Body of pancreas (tissue), 4 donors: Measurements from ENCODE around the gene ILDR1.

ENCODE experiments used
- POLR2A ChIP-seq, 3 donors: fragments of 450-650 bp; IDR thresholded peaks; one replicate each; pipeline ENCODE4 v1.6.1; 2016; ENCODE audit warnings: antibody characterized with exemption in 3 of 3, mild to moderate bottlenecking in 2 of 3
- TF ChIP-seq, protein P1 (sequence below), 7 experiments: fragments of 450-650 bp in 4 of 7; fragments of 200-600 bp in 3 of 7; sonication (generic) in 3 of 7; IDR thresholded peaks; one replicate each; pipeline ENCODE4 v1.5.1; 2016 to 2019; ENCODE audit warnings: antibody characterized with exemption in 7 of 7

GRCh38 chr3:121992601-121993560 lies 29.2 kb downstream of the ILDR1 start:
- TF ChIP-seq, protein P1, sequence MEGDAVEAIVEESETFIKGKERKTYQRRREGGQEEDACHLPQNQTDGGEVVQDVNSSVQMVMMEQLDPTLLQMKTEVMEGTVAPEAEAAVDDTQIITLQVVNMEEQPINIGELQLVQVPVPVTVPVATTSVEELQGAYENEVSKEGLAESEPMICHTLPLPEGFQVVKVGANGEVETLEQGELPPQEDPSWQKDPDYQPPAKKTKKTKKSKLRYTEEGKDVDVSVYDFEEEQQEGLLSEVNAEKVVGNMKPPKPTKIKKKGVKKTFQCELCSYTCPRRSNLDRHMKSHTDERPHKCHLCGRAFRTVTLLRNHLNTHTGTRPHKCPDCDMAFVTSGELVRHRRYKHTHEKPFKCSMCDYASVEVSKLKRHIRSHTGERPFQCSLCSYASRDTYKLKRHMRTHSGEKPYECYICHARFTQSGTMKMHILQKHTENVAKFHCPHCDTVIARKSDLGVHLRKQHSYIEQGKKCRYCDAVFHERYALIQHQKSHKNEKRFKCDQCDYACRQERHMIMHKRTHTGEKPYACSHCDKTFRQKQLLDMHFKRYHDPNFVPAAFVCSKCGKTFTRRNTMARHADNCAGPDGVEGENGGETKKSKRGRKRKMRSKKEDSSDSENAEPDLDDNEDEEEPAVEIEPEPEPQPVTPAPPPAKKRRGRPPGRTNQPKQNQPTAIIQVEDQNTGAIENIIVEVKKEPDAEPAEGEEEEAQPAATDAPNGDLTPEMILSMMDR (IDR thresholded peaks at IDR 0.05): no peak
- no peak for TF ChIP-seq POLR2A (IDR thresholded peaks at IDR 0.05)
